NB4 (cell line): Measurements from ENCODE around the gene GLYATL1.

Experiments
- DNase-seq: peaks from one replicate; pipeline ENCODE4 v3.0.0; 2010; ENCODE audit warnings: low read depth
- H3K4me3 ChIP-seq: one replicate; pipeline ENCODE4 v1.5.1; 2011; ENCODE audit warnings: mild to moderate bottlenecking, low read depth, low read length, moderate library complexity
- MYC ChIP-seq: IDR thresholded peaks from 2 replicates; pipeline ENCODE4 v1.6.1; 2011; ENCODE audit warnings: low read depth, low read length
- POLR2A ChIP-seq: IDR thresholded peaks from 2 replicates; pipeline ENCODE4 v1.6.1; 2011; ENCODE audit warnings: mild to moderate bottlenecking; ENCODE audit not compliant: insufficient read length; ENCODE audit errors: extremely low read depth
- TF ChIP-seq, protein P1 (sequence below): IDR thresholded peaks from 2 replicates; pipeline ENCODE4 v1.6.1; 2011; ENCODE audit warnings: low read depth, low read length
- TF ChIP-seq, protein P2 (sequence below): IDR thresholded peaks from one replicate; pipeline ENCODE4 v1.5.1; 2012; ENCODE audit warnings: low read depth, low read length

GLYATL1 gene

DNA sequence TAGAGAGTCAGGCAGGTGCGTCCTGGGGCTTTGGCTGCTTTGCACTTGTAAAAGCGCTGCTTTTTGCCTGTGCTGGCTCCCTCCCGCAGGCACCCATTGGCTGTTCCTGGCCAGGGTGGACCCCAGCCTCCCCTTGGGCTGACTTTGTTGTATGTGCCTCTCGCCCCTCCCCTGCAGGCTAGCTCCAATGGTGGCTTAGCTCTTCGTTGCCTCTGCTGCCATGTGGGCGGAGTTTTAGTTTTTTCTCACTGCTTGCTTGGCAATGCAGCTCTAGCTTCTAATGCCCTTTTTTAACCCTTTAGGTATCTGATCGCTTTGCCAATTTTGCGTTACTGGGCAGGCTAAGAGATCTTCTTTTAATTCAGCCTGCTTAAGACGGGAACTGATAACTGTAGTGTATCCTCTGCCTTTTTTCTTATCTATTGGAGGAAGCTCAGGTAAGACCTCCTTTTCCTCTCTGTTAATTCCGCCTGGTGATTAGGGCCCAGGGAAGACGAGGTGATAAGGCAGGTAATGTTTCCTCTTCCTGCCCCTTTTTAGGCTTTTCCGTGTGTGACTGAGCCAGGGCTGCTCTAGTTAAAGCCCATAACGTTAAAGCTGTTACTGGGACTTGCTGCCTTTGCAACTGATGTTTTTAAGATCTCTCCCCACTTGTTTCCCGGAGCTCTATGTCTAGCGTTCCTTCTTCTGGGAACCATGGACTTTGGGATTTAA is 11.7 kb upstream of the GLYATL1 start:
- DNase-seq: no peak
- no peak overlapping the region for H3K4me3 ChIP-seq
- TF ChIP-seq, protein P1, sequence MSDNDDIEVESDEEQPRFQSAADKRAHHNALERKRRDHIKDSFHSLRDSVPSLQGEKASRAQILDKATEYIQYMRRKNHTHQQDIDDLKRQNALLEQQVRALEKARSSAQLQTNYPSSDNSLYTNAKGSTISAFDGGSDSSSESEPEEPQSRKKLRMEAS: no peak
- TF ChIP-seq, protein P2, sequence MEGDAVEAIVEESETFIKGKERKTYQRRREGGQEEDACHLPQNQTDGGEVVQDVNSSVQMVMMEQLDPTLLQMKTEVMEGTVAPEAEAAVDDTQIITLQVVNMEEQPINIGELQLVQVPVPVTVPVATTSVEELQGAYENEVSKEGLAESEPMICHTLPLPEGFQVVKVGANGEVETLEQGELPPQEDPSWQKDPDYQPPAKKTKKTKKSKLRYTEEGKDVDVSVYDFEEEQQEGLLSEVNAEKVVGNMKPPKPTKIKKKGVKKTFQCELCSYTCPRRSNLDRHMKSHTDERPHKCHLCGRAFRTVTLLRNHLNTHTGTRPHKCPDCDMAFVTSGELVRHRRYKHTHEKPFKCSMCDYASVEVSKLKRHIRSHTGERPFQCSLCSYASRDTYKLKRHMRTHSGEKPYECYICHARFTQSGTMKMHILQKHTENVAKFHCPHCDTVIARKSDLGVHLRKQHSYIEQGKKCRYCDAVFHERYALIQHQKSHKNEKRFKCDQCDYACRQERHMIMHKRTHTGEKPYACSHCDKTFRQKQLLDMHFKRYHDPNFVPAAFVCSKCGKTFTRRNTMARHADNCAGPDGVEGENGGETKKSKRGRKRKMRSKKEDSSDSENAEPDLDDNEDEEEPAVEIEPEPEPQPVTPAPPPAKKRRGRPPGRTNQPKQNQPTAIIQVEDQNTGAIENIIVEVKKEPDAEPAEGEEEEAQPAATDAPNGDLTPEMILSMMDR: no peak
- TF ChIP-seq POLR2A: no peak
- no peak for TF ChIP-seq MYC

DNA sequence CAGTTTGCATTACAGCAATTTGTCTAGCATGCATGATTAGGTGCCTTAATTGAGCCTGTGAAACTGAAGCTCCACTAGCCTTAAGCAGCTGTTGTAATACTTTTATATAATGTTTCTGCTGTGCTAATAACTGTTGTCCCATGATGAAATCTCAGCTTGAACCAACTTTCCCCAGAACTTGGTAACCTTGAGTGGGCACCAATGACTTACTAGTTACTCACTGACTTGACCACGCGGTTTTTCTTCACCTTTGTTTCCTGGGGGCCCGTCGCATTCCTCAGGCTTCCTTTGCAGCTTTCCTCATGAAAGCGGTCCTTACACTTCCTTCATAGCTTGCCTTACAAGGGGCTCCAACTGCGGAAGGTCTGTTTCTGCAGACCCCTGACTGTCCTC is 11.2 kb upstream of the GLYATL1 start:
- DNase-seq: no peak
- H3K4me3 ChIP-seq: no peak overlapping the region
- TF ChIP-seq, protein P1: no peak
- TF ChIP-seq MYC (no peak), POLR2A (no peak)
- TF ChIP-seq, protein P2: no peak

DNA sequence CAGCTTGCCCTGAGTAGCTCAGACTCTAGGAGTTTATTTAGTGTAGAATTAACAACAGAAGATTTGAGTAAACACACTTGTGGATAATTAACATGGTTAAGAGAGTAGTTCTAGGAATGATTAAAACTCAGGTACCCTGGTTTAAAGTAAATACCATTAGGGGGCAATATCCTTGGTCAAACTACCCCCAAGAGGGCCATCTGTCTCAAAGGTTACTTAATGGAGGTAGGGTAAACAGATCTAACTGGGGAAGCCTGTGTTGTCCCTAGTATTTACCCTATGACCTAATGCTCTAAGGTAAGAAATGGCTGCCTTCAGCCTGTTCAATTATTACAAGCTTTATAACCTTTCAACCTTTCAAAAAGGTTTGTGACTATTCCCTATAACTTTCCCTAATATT is 10.6 kb upstream of the GLYATL1 start:
- H3K4me3 ChIP-seq: no peak overlapping the region
- no peak for DNase-seq
- TF ChIP-seq, protein P2: no peak
- TF ChIP-seq MYC (no peak), POLR2A (no peak)
- TF ChIP-seq, protein P1: no peak

DNA sequence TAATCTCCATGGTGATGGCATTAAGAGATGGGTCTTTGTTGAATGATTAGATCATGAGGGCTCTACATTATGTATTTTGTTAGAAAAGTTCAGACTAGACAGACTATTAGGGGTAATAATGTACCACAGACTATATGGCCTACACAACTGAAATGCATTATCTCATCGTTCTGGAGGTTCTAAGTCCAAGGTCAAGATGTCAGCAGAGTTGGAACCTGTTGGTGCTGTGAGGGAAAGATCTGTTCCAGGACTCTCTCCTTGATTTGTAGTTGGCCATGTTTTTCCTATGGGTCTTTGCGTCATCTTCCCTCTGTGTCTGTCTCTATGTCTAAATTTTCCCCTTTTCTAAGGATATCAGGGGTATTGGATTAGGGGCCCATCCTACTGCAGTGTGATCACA is 8.4 kb upstream of the GLYATL1 start:
- DNase-seq: no peak
- TF ChIP-seq, protein P2: no peak
- TF ChIP-seq POLR2A (no peak), MYC (no peak)
- TF ChIP-seq, protein P1: no peak
- no peak overlapping the region for H3K4me3 ChIP-seq

DNA sequence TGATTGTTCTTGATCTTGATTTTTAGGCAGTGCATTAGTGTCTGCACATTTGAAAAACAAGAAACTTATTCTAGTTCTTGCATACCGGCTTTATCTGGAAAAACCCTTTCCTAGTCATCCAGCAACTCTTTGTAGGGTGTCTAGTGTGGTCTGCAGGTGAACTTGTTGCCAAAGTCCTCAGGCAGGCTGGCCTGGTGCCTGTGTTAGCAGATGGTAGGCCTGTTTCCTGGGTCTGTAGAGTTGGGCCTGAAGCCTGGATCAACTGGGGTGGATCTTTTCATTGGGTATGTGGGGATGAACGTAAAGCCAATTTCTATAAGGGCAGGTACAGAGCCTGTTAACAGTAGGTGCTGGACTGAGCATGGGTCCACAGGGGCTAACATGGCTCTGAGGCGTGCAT is 5.6 kb upstream of the GLYATL1 start:
- no peak for DNase-seq
- TF ChIP-seq MYC (no peak), POLR2A (no peak)
- TF ChIP-seq, protein P1: no peak
- TF ChIP-seq, protein P2: no peak

More for the DNA sequence above, 5.6 kb upstream of the GLYATL1 start:
- H3K4me3 ChIP-seq: no peak overlapping the region
